SU-DHL-6 (cell line): ENCODE measurements around the gene LELP1.

Experiments used
- EZH2phosphoT487 ChIP-seq: fragments of 200-600 bp; sonication (generic), shearing (Covaris generic); conservative IDR thresholded peaks from 2 replicates; pipeline ENCODE4 v1.6.1; 2018; ENCODE audit warnings: mild to moderate bottlenecking, antibody characterized with exemption, low read length, moderate library complexity, mixed read lengths
- TF ChIP-seq, protein P1 (sequence below): fragments of 200-600 bp; sonication (generic); IDR thresholded peaks from one replicate; pipeline ENCODE4 v1.5.1; 2017; ENCODE audit warnings: antibody characterized with exemption, mild to moderate bottlenecking, low read length, moderate library complexity; ENCODE audit not compliant: insufficient read depth, poor library complexity, severe bottlenecking

DNA sequence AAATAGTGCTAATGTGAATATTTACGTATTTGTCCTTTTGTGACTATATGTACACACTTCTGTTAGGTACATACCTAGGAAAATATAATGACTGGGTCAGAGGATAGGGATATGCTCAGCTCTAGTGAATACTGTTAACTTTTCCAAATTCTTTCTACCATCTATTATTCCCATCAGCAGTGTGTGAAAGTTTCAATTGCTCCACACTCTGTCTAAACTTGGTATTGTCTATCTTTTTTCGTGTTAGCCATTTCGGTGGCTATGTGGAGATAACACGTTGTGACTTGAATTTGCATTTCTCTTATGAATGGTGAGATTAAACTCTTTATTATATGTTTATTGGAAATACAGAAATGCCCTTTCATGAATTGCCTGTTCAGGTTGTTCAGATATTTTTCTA is 22.7 kb upstream of the LELP1 start:
- TF ChIP-seq, protein P1, sequence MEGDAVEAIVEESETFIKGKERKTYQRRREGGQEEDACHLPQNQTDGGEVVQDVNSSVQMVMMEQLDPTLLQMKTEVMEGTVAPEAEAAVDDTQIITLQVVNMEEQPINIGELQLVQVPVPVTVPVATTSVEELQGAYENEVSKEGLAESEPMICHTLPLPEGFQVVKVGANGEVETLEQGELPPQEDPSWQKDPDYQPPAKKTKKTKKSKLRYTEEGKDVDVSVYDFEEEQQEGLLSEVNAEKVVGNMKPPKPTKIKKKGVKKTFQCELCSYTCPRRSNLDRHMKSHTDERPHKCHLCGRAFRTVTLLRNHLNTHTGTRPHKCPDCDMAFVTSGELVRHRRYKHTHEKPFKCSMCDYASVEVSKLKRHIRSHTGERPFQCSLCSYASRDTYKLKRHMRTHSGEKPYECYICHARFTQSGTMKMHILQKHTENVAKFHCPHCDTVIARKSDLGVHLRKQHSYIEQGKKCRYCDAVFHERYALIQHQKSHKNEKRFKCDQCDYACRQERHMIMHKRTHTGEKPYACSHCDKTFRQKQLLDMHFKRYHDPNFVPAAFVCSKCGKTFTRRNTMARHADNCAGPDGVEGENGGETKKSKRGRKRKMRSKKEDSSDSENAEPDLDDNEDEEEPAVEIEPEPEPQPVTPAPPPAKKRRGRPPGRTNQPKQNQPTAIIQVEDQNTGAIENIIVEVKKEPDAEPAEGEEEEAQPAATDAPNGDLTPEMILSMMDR: no peak
- no peak for TF ChIP-seq EZH2phosphoT487
